CD4-positive, alpha-beta T cell (primary cell): Measurements from ENCODE around the gene TRAK1. TPM values are rescaled to one million over a fixed set of nuclear protein-coding genes. Genes with fewer than 3 reads are reported as not detected.

ENCODE experiments used
- ATAC-seq: fragments of 200-7000 bp; cut with Tn5 transposase; one replicate; pipeline ENCODE4 v1.10.0; 2022; ENCODE audit warnings: mild to moderate bottlenecking; ENCODE audit not compliant: poor library complexity
- CTCF ChIA-PET: fragments of 350-600 bp; sonication (Branson Sonifier 250); formaldehyde crosslinking; loops from one replicate; lab custom pipeline; 2021; ENCODE audit warnings: antibody characterized with exemption, inconsistent platforms; lab: Charles Lee
- POLR2A ChIA-PET: fragments of 350-600 bp; sonication (Branson Sonifier 250); formaldehyde crosslinking; loops from one replicate; lab custom pipeline; 2021; ENCODE audit warnings: antibody characterized with exemption, inconsistent platforms; lab: Charles Lee
- DNase-seq, 14 experiments: peaks; one replicate each; pipeline ENCODE4 v3.0.0-alpha.2; 2013 to 2020; ENCODE audit warnings: mixed read lengths in 2 of 14
- H3K27ac ChIP-seq, 2 donors: one replicate each; pipeline versions ENCODE4 v1.5.1 to v1.7.0; 2013; ENCODE audit warnings: low read length in 2 of 2, low read depth in 1 of 2, mild to moderate bottlenecking in 1 of 2
- H3K27me3 ChIP-seq, 2 experiments: 1 replicate in 1 of 2; 2 replicates in 1 of 2; pipeline versions ENCODE4 v1.6.1 to v1.7.0; 2013; ENCODE audit warnings: low read length in 2 of 2, control low read depth in 1 of 2, mild to moderate bottlenecking in 1 of 2, moderate library complexity in 1 of 2; ENCODE audit not compliant: insufficient read depth in 2 of 2, control insufficient read depth in 1 of 2
- H3K36me3 ChIP-seq: one replicate; pipeline ENCODE4 v1.6.1; 2013; ENCODE audit warnings: low read length, control low read depth; ENCODE audit not compliant: insufficient read depth
- H3K4me1 ChIP-seq: one replicate; pipeline ENCODE4 v1.6.1; 2013; ENCODE audit warnings: low read length, control low read depth; ENCODE audit not compliant: insufficient read depth
- H3K4me3 ChIP-seq: one replicate; pipeline ENCODE4 v1.5.1; 2013; ENCODE audit warnings: mild to moderate bottlenecking, low read length, moderate library complexity
- H3K9me3 ChIP-seq, 2 experiments: 1 replicate in 1 of 2; 2 replicates in 1 of 2; pipeline versions ENCODE4 v1.6.1 to v1.7.0; 2013; ENCODE audit warnings: low read length in 2 of 2, mild to moderate bottlenecking in 2 of 2, control low read depth in 1 of 2, moderate library complexity in 1 of 2; ENCODE audit not compliant: control insufficient read depth in 1 of 2, insufficient read depth in 1 of 2
- H3K27ac Mint-ChIP-seq: one replicate; pipeline ENCODE4 v1.8.0; 2020; ENCODE audit warnings: mixed read lengths
- H3K27me3 Mint-ChIP-seq: one replicate; pipeline ENCODE4 v1.8.0; 2021; ENCODE audit warnings: mixed read lengths
- H3K36me3 Mint-ChIP-seq: one replicate; pipeline ENCODE4 v1.8.0; 2021; ENCODE audit warnings: low read depth, mixed read lengths
- H3K4me1 Mint-ChIP-seq: one replicate; pipeline ENCODE4 v1.8.0; 2021; ENCODE audit warnings: low read depth, mixed read lengths
- H3K4me3 Mint-ChIP-seq: one replicate; pipeline ENCODE4 v1.8.0; 2020; ENCODE audit warnings: mild to moderate bottlenecking, mixed read lengths
- H3K9me3 Mint-ChIP-seq: one replicate; pipeline ENCODE4 v1.8.0; 2020; ENCODE audit warnings: mixed read lengths
- intact Hi-C, 2 experiments: fragments of 100-400 bp; cut with DNase I in 1 of 2; cut with micrococcal nuclease in 1 of 2; formaldehyde crosslinking; loops; one replicate each; pipeline versions ENCODE4 v1.15.1 to v1.9.0; 2023 to 2025; cut with DNase I, micrococcal nuclease
- total RNA-seq, 174 experiments: library from RNA in 2 of 174; stranded (reverse) in 2 of 174; gene quantifications; one replicate each; pipeline ENCODE4 v1.2.3 and lab custom pipeline; 2021 to 2026
- TF ChIP-seq, protein P1 (sequence below): fragments of 200-600 bp; IDR thresholded peaks from one replicate; pipeline ENCODE4 v1.8.0; 2022; ENCODE audit warnings: antibody characterized with exemption, mild to moderate bottlenecking

TRAK1 gene
- total RNA-seq, 2 experiments from 2014 or later, result 16.0 to 16.7 TPM

DNA sequence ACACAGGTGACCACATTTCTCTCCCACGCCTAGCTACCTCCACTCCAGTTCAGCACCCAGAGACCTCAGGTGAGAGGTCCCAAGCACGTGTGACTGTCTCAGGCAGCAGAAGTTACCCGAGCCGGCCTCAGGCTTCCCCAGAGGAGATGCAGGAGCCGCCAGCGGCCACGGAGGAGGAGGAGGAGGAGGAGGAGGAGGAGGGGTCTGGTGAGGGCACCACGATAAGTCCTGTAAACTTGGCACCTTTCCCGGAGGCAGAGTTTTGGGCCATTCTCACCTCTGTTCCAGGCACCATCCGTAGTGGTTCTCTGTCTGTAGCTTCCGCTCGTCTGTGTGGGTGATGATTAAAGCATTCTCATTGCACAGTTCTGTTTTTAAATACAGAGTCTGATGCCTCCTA is 118.8 kb downstream of the TRAK1 start:
- Mint-ChIP-seq H3K4me1 (peaks cover 24% of the 10 kb centered on the region), H3K27ac (no peak overlapping the region), H3K4me3 (no peak overlapping the region), H3K9me3 (no peaks in the 10 kb centered on the region), H3K36me3 (peaks cover 39% of the 10 kb centered on the region), H3K27me3 (no peaks in the 10 kb centered on the region)
- H3K27me3 ChIP-seq, result no peaks in the 10 kb centered on the region
- CTCF ChIA-PET, result no interaction called here
- ATAC-seq, result no peak
- no peak overlapping the region for H3K4me3 ChIP-seq
- POLR2A ChIA-PET, result no interaction called here
- H3K9me3 ChIP-seq, result peaks cover 0 to 3% of the 10 kb centered on the region in 2 experiments
- DNase-seq, result no peak
- intact Hi-C loops, result no loop called here
- peaks cover 21% of the 10 kb centered on the region for H3K4me1 ChIP-seq
- TF ChIP-seq, protein P1, sequence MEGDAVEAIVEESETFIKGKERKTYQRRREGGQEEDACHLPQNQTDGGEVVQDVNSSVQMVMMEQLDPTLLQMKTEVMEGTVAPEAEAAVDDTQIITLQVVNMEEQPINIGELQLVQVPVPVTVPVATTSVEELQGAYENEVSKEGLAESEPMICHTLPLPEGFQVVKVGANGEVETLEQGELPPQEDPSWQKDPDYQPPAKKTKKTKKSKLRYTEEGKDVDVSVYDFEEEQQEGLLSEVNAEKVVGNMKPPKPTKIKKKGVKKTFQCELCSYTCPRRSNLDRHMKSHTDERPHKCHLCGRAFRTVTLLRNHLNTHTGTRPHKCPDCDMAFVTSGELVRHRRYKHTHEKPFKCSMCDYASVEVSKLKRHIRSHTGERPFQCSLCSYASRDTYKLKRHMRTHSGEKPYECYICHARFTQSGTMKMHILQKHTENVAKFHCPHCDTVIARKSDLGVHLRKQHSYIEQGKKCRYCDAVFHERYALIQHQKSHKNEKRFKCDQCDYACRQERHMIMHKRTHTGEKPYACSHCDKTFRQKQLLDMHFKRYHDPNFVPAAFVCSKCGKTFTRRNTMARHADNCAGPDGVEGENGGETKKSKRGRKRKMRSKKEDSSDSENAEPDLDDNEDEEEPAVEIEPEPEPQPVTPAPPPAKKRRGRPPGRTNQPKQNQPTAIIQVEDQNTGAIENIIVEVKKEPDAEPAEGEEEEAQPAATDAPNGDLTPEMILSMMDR, result no peak
- no peak overlapping the region for H3K27ac ChIP-seq
- peaks cover 28% of the 10 kb centered on the region for H3K36me3 ChIP-seq

DNA sequence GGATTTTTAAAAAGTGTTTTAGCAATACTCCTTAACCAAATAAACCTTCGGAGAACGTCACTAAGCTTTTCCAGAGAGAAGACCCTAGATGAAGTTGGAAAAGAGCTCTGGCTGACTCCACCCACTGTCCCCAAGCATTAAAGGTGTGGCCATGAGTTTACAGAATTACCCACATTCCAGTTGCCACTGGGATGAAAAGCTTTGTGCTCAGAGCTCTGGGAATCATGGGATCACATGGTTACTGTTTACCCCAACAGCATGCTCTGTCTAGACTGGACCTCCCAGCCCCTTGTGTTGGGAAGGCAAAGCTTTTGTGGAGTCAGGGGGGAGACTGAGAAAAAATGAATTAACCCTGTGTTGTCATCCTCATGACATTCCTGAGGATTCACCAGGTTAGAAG is 119.6 kb downstream of the TRAK1 start:
- DNase-seq (no peak), ATAC-seq (no peak)
- Mint-ChIP-seq H3K27ac (no peak overlapping the region), H3K27me3 (no peaks in the 10 kb centered on the region), H3K4me3 (no peak overlapping the region), H3K9me3 (no peaks in the 10 kb centered on the region), H3K4me1 (peaks cover 32% of the 10 kb centered on the region), H3K36me3 (peaks cover 39% of the 10 kb centered on the region)
- Histone ChIP-seq H3K27me3 (no peaks in the 10 kb centered on the region), H3K9me3 (peaks cover 0 to 3% of the 10 kb centered on the region in 2 experiments), H3K27ac (no peak overlapping the region), H3K36me3 (peaks cover 25% of the 10 kb centered on the region), H3K4me1 (peaks cover 28% of the 10 kb centered on the region), H3K4me3 (no peak overlapping the region)
- intact Hi-C loops, result no loop called here
- TF ChIP-seq, protein P1, result no peak
- POLR2A ChIA-PET, result interaction anchor here (0.7 kb wide), 1 partner anchor 12 kb away, joined by 3 read pairs; no protein-coding TSS in a partner anchor
- CTCF ChIA-PET, result interaction anchor here (0.9 kb wide), 1 partner anchor 20 kb away, joined by 3 read pairs; no protein-coding TSS in a partner anchor

DNA sequence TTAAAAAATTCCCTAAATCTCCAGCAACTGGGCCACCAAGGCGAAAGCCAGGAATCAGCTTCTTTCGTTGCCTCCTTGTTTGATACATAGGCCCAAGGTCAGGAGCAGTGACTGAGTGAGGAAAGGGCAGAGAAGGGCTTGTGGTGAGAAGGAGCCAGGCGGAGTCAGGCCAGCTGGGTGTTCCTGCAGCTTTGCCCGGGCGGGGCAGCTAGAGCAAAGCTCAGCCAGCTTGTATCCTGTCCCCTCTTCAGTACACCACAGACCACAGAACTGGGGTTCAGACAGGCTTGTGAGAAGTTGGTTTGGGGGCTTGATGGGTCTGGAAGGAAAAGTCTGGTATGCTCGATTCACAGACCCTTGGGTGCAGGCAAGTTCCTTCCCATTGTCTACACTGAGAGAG is 122.3 kb downstream of the TRAK1 start:
- TF ChIP-seq, protein P1, result no peak
- H3K9me3 ChIP-seq, result peaks cover 0 to under 1% of the 10 kb centered on the region in 2 experiments
- no peak overlapping the region for H3K4me3 ChIP-seq
- Mint-ChIP-seq H3K9me3 (no peaks in the 10 kb centered on the region), H3K4me3 (peak overlapping the region; percentile 42), H3K27ac (peak overlapping the region; percentile 65), H3K4me1 (peaks cover 57% of the 10 kb centered on the region), H3K36me3 (peaks cover 29% of the 10 kb centered on the region), H3K27me3 (no peaks in the 10 kb centered on the region)
- peaks cover 17% of the 10 kb centered on the region for H3K36me3 ChIP-seq
- CTCF ChIA-PET, result no interaction called here
- DNase-seq, result peak in 5 of 14 experiments; percentile 15 to 49 (median 25)
- POLR2A ChIA-PET, result interaction anchor here (1.4 kb wide), 1 partner anchor 23 kb away, joined by 5 read pairs; no protein-coding TSS in a partner anchor
- H3K27ac ChIP-seq, result peak overlapping the region in 1 of 2 donors; percentile 44
- H3K27me3 ChIP-seq, result no peaks in the 10 kb centered on the region
- intact Hi-C loops, result no loop called here
- no peak for ATAC-seq
- H3K4me1 ChIP-seq, result peaks cover 46% of the 10 kb centered on the region
